ENCODE measurements around the gene RAB37.

The RAB37 gene

DNA sequence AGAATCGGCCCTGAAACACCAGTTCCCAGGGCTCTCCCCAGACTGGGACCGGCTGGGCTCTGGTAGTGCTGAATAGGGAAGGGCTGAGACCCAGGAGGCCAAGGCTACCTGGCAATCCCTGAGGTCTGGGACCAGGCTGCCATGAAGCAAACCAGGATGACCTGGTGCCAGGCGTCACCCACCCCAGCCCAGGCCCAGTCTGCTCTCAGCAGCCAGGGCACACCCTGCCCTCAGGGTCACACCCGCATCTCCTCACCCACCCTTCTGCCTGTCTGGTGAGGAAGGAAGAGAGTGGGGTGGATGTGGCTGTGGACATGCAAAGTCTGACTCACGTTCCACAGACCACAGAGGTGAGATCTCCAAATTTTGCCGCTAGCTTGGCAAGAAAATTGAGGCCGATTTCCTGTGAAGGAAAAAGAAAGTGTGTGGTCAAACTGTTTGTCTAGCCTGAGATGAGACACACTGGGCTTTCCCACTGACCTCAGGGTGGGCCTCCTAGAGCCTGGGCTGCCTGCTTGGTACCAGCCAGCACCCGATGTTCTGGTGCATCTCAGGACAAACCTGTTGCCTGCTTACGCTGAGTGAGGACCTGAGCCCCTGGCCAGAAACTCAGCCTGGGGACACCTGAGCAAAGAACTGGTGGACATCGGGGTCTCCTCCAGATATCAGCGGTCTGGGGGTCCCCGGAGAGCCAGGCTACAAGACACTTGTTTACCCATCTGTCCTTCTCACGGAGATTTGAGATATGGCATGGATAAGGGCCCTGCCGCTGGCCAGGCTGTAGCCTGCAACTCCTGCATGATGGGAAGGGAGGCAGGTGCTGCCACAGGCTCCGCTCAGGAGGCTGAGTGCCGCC lies 6.3 kb upstream of the RAB37 start:
- TF ChIP-seq CTCF (IDR thresholded peaks at IDR 0.05; ENCODE audit: low read depth, low read length): no peak
- DNase-seq (ENCODE audit: low read depth in 2 of 2): no peak
- no peak overlapping the region for H3K4me3 ChIP-seq (replicated peaks in 1 of 2; ENCODE audit: low read depth in 2 of 2, low read length in 2 of 2)

GRCh38 chr17:74731347-74731605 lies 5.8 kb upstream of the RAB37 start:
- H3K4me3 ChIP-seq (replicated peaks in 1 of 2; ENCODE audit: low read depth in 2 of 2, low read length in 2 of 2): no peak overlapping the region
- TF ChIP-seq CTCF (IDR thresholded peaks at IDR 0.05; ENCODE audit: low read depth, low read length): no peak
- DNase-seq (ENCODE audit: low read depth in 2 of 2): no peak

DNA sequence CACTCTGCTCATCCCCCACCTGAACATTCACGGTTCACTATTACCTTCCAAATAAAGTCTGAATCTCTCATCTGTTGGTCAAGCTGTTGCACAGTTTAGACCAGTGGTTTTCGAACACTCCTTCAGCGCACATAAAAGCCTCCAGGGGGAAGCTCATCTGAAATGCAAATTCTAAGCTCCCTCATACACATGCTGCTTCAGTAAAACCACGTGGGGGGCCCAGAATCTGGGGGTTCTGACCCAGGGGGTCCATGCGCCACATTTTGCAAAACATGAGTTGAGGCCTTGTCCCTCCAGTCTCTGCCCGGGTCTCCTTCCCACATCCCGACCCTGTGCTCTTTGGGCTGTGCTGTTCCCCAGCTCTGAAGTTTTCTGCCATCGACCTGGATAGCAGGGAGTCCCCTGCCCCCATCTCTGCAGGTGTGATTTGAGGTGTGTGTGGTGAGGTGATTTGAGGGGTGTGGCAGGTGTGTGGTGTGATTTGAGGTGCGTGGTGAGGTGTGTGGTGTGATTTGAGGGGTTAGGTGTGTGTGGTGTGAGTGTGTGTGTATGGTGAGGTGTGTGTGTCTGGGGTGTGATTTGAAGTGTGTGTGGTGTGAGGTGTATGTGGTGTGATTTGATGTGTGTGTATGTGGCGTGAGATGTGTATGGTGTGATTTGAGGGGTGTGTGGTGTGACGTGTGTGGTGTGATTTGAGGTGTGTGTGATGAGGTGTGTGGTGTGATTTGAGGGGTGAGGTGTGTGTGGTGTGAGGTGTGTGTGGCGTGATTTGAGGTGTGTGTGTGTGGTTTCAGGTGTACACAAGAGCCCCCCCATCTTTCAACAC lies 4.8 kb upstream of the RAB37 start:
- TF ChIP-seq CTCF (IDR thresholded peaks at IDR 0.05; ENCODE audit: low read depth, low read length): no peak
- H3K4me3 ChIP-seq (replicated peaks in 1 of 2; ENCODE audit: low read depth in 2 of 2, low read length in 2 of 2): no peak overlapping the region

DNA sequence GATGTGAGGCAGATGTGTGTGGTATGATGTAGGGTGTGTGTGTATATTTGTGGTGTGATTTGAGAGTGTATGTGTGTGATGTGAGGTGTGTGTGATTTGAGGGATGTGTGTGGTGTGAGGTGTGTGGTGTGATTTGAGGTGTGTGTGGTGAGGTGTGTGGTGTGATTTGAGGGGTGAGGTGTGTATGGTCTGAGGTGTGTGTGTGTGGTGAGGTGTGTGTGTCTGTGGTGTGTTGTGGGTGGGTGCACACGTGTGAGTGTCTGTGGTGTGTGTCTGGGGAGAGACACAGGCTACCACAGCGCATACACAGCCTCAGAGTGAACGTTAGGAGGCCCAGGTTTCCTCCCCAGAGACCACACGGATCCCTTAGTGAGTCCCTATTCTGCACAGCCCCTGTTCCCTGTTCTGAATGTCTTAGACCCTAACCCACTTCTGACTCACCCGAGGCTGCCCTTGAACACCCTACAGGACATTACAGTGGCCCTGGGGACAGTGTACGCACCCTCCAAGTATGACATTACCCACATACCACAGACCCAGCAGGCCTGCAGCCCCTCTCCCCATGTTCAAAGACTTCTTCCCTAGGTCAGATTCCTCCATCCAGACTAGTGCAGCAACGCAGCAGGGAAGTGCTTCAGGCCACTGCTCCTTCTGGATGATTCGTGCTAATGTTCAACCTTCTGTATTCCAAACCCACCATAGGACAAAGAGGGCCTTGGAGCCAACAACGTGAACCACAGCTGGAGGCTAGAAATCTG lies 3.5 kb upstream of the RAB37 start:
- TF ChIP-seq CTCF (IDR thresholded peaks at IDR 0.05; ENCODE audit: low read depth, low read length): no peak
- H3K4me3 ChIP-seq (replicated peaks in 1 of 2; ENCODE audit: low read depth in 2 of 2, low read length in 2 of 2): no peak overlapping the region
- no peak for DNase-seq (ENCODE audit: low read depth in 2 of 2)

More for the DNA sequence above, 4.8 kb upstream of the RAB37 start:
- no peak for DNase-seq (ENCODE audit: low read depth in 2 of 2)

GRCh38 chr17:74734256-74734655 lies 2.8 kb upstream of the RAB37 start:
- no peak for TF ChIP-seq CTCF (IDR thresholded peaks at IDR 0.05; ENCODE audit: low read depth, low read length)
- no peak overlapping the region for H3K4me3 ChIP-seq (replicated peaks in 1 of 2; ENCODE audit: low read depth in 2 of 2, low read length in 2 of 2)
- no peak for DNase-seq (ENCODE audit: low read depth in 2 of 2)

DNA sequence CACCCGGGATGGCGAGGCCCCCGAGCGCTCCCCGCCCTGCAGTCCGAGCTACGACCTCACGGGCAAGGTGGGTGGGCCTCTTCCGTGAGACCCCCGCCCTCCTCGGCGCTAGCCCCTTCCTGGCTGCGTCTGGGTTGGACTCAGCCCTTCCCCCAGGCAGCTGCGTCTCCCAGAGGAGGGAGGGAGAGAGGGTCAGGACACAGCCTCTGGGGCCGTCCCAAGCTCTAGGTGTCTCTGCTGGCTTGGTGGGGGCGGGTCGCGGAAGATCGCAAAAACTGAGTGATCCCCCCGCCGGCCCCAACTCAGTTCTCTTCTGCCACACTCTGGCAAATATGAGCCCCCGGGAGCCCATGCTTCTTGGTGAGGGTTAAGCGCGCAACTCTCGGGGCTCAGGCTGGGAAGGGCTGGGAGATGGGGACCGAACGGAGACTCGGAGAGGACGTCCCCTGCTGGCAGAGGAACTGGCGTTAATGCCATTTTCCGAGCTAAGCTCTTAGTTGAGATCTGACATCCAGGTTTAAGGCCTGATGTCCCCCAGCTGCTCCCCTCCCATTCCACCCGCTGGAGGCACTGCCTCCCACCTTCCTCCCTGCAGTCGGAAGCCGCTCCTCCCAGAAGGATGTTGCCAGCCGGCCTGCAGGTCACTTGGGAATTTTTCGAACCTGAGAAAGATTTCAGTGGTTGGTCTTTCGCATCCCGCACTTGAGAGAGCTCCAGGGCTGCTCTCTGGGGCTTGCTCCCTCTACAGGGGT lies 419 bp downstream of the RAB37 start:
- peak overlapping the region in 1 of 2 donors; percentile 15 for H3K4me3 ChIP-seq (replicated peaks in 1 of 2; ENCODE audit: low read depth in 2 of 2, low read length in 2 of 2)
- no peak for TF ChIP-seq CTCF (IDR thresholded peaks at IDR 0.05; ENCODE audit: low read depth, low read length)
- peak in 1 of 2 donors; percentile 48 for DNase-seq (ENCODE audit: low read depth in 2 of 2)
